ENCODE data around the gene BLOC1S5.

Gene BLOC1S5

DNA sequence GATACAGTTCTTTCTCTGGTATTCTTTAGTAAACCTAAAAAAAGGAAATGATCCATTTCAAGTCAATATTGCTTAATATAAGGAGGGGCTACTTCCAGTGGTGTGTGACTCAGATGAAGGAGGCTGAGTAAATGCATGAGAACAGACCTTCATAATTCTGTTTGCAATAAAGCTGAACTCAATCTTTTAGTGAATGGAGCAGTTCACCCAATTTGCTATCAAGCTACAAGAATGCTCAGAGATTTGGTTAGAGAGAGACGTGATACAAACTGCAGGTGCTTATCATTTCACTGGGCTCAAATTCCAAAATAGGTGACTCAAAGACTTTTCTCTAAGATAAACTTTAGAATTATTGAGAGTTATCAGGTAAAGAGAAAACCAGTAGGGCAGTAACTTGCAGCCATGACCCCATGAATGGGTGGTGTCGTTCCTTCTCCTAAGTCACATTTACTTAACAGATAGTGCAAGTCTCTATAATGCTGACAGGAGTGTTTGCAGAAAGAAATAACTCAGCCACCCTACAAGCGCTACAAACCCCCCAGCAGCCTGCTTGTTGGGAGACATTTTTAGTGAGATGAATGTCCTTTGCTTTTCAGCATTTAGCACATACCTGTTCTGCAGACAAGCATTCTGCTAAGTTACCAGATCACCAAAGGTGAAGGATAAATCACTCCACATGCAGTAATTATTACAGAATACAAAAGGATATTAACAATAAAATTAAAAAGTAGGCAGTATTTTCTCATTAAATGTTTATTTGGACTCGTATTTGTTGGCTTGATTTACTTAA is 16.4 kb upstream of the BLOC1S5 start:
- TF ChIP-seq FOXM1 (IDR thresholded peaks at IDR 0.05; ENCODE audit: borderline replicate concordance, low read depth): no peak
- TF ChIP-seq TCF12 (IDR thresholded peaks at IDR 0.05; ENCODE audit: low read depth): no peak
- no peak for TF ChIP-seq EGR1 (IDR thresholded peaks at IDR 0.05)
- no peak for TF ChIP-seq ZBTB7A (IDR thresholded peaks at IDR 0.05; ENCODE audit: low read depth)
- TF ChIP-seq EP300 (IDR thresholded peaks at IDR 0.05; ENCODE audit: borderline replicate concordance): no peak
- no peak for TF ChIP-seq NFIC (IDR thresholded peaks at IDR 0.05)
- TF ChIP-seq, protein P1, sequence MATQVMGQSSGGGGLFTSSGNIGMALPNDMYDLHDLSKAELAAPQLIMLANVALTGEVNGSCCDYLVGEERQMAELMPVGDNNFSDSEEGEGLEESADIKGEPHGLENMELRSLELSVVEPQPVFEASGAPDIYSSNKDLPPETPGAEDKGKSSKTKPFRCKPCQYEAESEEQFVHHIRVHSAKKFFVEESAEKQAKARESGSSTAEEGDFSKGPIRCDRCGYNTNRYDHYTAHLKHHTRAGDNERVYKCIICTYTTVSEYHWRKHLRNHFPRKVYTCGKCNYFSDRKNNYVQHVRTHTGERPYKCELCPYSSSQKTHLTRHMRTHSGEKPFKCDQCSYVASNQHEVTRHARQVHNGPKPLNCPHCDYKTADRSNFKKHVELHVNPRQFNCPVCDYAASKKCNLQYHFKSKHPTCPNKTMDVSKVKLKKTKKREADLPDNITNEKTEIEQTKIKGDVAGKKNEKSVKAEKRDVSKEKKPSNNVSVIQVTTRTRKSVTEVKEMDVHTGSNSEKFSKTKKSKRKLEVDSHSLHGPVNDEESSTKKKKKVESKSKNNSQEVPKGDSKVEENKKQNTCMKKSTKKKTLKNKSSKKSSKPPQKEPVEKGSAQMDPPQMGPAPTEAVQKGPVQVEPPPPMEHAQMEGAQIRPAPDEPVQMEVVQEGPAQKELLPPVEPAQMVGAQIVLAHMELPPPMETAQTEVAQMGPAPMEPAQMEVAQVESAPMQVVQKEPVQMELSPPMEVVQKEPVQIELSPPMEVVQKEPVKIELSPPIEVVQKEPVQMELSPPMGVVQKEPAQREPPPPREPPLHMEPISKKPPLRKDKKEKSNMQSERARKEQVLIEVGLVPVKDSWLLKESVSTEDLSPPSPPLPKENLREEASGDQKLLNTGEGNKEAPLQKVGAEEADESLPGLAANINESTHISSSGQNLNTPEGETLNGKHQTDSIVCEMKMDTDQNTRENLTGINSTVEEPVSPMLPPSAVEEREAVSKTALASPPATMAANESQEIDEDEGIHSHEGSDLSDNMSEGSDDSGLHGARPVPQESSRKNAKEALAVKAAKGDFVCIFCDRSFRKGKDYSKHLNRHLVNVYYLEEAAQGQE (IDR thresholded peaks at IDR 0.05; ENCODE audit: low read depth): no peak
- TF ChIP-seq CEBPB (IDR thresholded peaks at IDR 0.05): no peak
- TF ChIP-seq YY1 (IDR thresholded peaks at IDR 0.05; ENCODE audit: low read depth): no peak
- no peak for TF ChIP-seq TEAD4 (IDR thresholded peaks at IDR 0.05)
- TF ChIP-seq, protein P2, sequence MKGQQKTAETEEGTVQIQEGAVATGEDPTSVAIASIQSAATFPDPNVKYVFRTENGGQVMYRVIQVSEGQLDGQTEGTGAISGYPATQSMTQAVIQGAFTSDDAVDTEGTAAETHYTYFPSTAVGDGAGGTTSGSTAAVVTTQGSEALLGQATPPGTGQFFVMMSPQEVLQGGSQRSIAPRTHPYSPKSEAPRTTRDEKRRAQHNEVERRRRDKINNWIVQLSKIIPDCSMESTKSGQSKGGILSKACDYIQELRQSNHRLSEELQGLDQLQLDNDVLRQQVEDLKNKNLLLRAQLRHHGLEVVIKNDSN (IDR thresholded peaks at IDR 0.05): no peak
- TF ChIP-seq RAD21 (IDR thresholded peaks at IDR 0.05; ENCODE audit: low read depth): no peak
- no peak for TF ChIP-seq TAF1 (IDR thresholded peaks at IDR 0.05; ENCODE audit: low read depth)
- no peak for TF ChIP-seq CREB1 (IDR thresholded peaks at IDR 0.05; ENCODE audit: low read depth)
- TF ChIP-seq, protein P3, sequence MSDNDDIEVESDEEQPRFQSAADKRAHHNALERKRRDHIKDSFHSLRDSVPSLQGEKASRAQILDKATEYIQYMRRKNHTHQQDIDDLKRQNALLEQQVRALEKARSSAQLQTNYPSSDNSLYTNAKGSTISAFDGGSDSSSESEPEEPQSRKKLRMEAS (IDR thresholded peaks at IDR 0.05): no peak

DNA sequence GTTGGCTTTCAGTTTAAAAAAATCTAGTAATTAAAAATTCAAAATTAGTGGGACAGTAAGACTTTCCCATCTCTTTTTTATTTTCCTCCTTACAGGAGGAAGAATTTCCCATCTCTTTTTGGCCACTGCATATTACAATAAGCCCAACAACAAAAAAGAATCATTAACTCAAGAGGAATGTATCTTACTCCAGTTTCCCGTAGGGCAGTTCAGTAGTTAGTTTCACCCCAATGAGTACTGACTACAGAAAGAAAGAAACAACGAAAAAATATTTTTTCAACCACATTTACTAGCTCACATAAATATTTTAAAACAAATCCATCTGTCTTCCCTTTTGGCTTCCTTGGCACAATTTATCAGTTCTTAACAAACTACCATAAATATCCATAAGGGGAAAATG is 14.9 kb upstream of the BLOC1S5 start:
- TF ChIP-seq, protein P3 (IDR thresholded peaks at IDR 0.05): no peak
- TF ChIP-seq EP300 (IDR thresholded peaks at IDR 0.05; ENCODE audit: borderline replicate concordance): no peak

DNA sequence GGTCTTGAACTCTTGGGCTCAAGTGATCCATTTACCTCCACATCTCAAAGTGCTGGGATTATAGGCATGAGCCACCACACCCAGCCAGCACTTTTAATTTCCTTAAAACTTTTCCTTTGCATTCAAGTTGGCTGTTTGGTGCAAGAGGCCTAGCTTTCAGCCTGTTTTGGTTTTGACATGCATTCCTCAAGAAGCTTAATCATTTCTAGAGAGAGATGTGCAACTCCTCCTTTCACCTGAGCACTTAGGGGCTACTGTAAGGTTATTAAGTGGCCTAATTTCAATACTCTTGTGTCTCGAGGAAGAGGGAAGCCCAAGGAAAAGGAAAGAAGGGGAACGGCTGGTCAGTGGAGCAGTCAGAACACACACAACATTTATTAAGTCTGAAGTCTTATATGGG is 13.8 kb upstream of the BLOC1S5 start:
- TF ChIP-seq, protein P2 (IDR thresholded peaks at IDR 0.05): no peak
- no peak for TF ChIP-seq YY1 (IDR thresholded peaks at IDR 0.05; ENCODE audit: low read depth)
- TF ChIP-seq EP300 (IDR thresholded peaks at IDR 0.05; ENCODE audit: borderline replicate concordance): no peak
- TF ChIP-seq EGR1 (IDR thresholded peaks at IDR 0.05): no peak
- TF ChIP-seq, protein P1 (IDR thresholded peaks at IDR 0.05; ENCODE audit: low read depth): no peak
- TF ChIP-seq CEBPB (IDR thresholded peaks at IDR 0.05): no peak
- no peak for TF ChIP-seq RAD21 (IDR thresholded peaks at IDR 0.05; ENCODE audit: low read depth)
- no peak for TF ChIP-seq CREB1 (IDR thresholded peaks at IDR 0.05; ENCODE audit: low read depth)
- TF ChIP-seq TAF1 (IDR thresholded peaks at IDR 0.05; ENCODE audit: low read depth): no peak
- TF ChIP-seq, protein P3 (IDR thresholded peaks at IDR 0.05): no peak
- TF ChIP-seq TCF12 (IDR thresholded peaks at IDR 0.05; ENCODE audit: low read depth): no peak
- no peak for TF ChIP-seq TEAD4 (IDR thresholded peaks at IDR 0.05)
- TF ChIP-seq FOXM1 (IDR thresholded peaks at IDR 0.05; ENCODE audit: borderline replicate concordance, low read depth): no peak
- no peak for TF ChIP-seq ZBTB7A (IDR thresholded peaks at IDR 0.05; ENCODE audit: low read depth)
- no peak for TF ChIP-seq NFIC (IDR thresholded peaks at IDR 0.05)

DNA sequence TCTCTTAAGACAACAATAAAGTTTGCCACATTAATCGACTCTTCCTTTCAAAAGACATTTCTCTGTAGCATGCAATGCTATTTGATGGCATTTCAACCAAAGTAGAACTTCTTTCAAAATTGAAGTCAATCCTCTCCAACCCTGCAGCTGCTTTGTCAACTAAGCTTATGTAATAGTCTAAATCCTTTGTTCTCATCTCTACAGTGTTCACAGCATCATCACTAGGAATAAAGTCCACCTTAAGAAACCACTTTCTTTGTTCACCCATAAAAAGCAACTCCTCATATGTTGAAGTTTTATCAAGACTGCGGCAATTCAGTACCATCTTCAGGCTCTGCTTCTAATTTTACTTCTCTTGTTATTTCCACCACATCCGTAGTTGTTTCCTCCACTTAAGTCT is 11.5 kb upstream of the BLOC1S5 start:
- TF ChIP-seq ZBTB7A (IDR thresholded peaks at IDR 0.05; ENCODE audit: low read depth) (no peak), TEAD4 (IDR thresholded peaks at IDR 0.05) (no peak), CEBPB (IDR thresholded peaks at IDR 0.05) (no peak), CREB1 (IDR thresholded peaks at IDR 0.05; ENCODE audit: low read depth) (no peak), TCF12 (IDR thresholded peaks at IDR 0.05; ENCODE audit: low read depth) (no peak), NFIC (IDR thresholded peaks at IDR 0.05) (no peak), RAD21 (IDR thresholded peaks at IDR 0.05; ENCODE audit: low read depth) (no peak), EGR1 (IDR thresholded peaks at IDR 0.05) (no peak), EP300 (IDR thresholded peaks at IDR 0.05; ENCODE audit: borderline replicate concordance) (no peak), FOXM1 (IDR thresholded peaks at IDR 0.05; ENCODE audit: borderline replicate concordance, low read depth) (no peak), YY1 (IDR thresholded peaks at IDR 0.05; ENCODE audit: low read depth) (no peak)
- TF ChIP-seq, protein P3 (IDR thresholded peaks at IDR 0.05): no peak
- TF ChIP-seq, protein P1 (IDR thresholded peaks at IDR 0.05; ENCODE audit: low read depth): no peak
- TF ChIP-seq, protein P2 (IDR thresholded peaks at IDR 0.05): no peak

All from Ishikawa (cell line).